HS-27A (cell line): ENCODE results near the gene SEC63.
"Not testable (repeated sequence)": the region's sequence is repeated elsewhere in the genome, so short reads cannot be mapped to it uniquely, and the experiment has no call there.

Experiments
- DNase-seq: peaks from one replicate; pipeline ENCODE4 v3.0.0-alpha.2; 2012; ENCODE audit warnings: low read depth, missing footprints

The SEC63 gene

DNA sequence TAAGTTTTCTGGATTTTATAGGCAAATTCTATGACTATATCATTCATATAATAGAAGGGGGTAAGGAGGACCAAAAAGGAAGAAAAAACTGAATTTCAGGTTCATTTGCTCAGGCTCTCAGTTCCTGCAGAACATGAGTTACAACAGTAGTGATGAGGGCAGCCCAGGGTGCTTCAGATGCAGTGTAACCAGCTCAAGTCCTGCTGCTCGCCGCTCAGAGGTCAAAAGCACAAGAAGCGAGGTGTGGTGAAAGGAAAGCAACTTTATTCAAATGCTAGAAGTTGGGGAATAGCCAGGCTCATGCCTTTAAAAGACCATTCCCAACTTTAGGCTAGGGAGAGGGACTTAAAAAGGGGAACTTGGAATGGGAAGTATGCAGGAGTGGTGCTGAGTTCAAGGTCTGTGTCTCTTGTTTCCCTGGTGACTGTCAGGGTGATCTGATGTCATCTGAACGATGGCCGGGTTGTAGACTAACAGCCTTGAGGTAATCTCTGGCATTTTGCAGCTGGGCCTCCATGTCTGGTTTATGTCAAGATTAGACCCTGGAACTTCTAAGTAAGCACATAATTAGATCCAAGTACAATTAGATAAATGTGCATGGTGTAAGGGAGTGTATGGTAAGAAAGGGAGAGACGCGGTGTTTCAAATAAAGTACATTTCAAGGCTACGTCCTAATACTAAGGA lies 14.5 kb upstream of the SEC63 start:
- DNase-seq: no peak

DNA sequence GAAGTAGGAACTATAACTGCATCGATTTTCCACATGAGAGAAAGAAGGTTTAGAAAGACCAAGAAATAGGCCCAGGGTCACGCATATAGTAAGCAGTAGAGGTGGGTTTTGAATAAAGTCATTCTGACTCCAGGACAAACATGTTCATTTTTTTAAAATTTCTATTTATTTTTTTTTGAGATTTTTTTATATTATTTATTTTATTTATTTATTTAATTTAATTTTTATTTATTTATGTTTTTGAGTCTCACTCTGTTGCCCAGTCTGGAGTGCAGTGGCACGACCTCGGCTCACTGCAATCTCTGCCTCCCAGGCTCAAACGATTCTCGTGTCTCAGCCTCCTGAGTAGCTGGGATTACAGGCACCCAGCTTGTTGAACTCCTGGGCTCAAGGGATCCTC lies 13.2 kb upstream of the SEC63 start:
- DNase-seq: no peak

DNA sequence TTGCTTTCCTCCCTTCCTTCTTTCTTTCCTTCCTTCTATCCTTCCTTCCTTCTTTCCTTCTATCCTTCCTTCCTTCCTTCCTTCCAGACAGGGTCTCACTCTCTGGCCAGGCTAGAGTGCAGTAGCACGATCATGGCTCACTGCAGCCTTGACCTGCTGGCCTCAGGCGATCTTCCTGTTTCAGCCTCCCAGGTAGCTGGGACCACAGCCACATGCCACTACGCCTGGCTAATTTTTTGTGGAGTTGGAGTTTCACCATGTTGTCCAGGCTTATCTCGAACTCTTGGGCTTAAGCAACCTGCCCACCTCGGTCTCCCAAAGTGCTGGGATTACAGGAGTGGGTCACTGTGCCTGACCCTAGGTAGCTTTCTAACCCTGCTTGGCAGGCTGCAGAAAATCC lies 12.2 kb upstream of the SEC63 start:
- no peak for DNase-seq

DNA sequence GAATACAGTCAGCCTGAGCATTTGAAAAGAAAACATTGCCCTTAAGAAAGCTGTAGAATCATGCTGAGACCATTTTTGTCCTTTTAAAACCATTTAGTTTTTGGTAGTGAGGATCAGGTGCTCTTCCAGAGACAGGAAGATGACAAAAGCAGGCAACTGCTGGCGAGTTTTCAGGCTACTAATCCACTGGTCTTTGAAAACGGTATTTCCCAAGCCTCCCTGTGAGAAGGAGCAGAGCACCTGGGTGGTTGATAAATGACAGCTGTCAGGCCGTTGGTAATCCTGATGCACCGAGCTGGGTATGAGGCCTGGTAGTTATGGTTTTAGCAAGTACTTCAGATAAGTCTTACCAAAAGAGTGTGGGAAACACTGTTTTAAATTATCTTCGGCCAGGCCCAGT lies 10.1 kb upstream of the SEC63 start:
- DNase-seq: no peak

DNA sequence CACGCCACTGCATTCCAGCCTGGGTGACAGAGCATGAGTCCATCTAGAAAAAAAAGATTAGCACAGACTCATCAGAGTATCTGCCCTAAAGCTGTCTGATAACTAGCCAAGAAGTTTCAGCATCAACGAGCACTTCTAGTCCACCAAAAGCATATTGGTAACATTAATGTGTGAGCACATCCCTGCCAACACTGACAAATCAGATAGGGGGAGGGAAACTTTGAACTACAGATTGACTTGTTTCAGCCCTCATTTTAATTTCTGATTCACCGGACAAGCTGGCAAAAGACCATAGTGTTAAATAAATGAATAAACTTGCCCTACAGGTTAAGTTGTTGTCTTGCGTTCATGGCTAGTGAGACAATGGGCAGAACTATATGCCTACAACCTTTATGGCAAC lies 7.7 kb upstream of the SEC63 start:
- no peak for DNase-seq

DNA sequence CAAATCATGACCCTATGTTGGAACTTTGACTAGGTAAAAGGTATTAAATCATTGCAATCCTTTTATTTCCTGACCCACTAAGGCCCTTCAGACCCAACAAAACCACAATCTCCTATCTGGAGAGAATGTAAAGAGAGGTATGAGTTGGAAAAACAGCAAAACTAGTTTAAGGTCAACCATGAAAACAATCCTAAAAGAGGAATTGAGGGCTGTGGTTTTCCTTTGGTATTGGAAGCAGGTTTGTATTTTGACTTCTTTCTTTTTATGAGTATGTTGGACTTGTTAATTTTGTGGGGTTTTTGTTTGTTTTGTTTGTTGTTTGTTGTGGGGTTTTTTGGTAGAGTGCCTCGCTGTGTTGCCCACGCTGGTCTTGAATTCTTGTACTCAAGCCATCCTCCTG lies 4.7 kb upstream of the SEC63 start:
- DNase-seq: no peak

DNA sequence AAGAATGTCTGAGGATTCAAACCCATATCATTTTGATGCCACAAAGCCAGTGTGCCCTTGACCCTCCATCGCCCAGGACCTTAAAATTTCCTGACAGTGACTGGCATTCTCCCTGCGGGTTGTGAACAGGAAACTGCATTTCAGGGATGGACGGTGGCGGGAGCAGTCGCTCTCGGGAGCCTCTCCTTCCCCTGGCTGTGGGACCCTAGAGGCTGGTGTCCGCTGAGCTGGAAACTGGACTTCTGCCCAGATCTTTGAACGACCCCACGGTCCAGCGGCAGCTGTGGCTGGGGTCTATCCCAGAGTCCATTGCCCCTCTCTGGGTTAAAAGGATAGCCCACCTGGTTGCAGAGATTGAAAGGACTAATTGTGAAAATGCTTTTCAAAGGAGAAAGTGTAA lies 1.4 kb upstream of the SEC63 start:
- no peak for DNase-seq

DNA sequence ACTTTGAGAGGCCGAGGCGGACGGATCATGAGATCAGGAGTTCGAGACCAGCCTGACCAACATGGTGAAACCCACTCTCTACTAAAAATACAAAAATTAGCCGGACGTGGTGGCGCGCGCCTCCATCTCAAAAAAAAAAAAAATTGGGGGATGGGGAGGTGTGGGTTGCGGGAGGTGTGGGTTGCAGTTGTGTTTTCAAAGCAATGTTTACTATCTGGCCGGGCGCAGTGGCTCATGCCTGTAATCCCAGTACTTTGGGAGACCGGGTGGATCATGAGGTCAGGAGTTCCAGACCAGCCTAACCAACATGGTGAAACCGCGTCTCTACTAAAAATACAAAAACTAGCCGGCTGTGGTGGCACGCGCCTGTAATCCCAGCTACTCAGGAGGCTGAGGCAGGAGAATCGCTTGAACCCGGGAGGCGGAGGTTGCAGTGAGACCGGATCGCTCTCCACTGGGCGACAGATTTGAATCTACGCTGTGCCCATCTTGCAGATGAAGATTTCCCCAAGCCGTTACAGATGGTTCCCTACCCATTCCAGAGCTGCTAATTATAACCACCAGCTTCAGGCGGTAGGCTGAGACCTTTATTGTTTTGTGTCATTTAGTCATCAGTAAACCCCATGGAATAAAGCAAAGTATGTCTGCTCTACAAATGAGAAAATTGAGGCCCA lies 818 bp upstream of the SEC63 start:
- DNase-seq: not testable (repeated sequence)

DNA sequence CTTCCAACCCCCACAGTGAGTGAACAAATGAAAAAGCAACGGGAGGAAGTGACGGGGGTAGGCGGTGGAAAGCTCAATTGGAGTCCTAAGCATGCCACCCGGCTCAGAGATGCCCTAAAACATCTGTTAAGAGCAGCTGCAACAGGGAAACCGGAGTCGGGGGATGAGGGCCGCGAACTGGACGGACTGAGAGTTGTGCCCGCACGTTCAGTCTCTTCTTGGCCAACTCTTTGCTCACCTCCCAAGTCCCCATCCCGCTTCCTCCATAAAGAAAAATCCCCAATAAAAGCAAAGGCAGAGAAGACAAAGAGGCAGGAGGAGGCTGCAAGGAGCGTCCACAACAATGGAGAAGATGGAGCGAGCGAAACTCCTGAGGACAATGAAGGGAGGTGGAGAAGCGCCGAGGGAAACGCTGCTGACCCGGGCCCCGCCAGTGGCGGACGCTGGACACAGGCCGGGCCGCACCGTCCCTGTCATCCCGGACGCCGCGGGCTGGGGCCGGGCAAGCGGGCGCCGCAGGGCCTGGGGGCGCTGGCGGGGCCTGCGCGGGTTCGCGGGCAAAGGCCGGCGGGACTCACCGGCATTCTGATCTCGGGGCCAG lies 600 bp downstream of the SEC63 start:
- peak; percentile 11 for DNase-seq

DNA sequence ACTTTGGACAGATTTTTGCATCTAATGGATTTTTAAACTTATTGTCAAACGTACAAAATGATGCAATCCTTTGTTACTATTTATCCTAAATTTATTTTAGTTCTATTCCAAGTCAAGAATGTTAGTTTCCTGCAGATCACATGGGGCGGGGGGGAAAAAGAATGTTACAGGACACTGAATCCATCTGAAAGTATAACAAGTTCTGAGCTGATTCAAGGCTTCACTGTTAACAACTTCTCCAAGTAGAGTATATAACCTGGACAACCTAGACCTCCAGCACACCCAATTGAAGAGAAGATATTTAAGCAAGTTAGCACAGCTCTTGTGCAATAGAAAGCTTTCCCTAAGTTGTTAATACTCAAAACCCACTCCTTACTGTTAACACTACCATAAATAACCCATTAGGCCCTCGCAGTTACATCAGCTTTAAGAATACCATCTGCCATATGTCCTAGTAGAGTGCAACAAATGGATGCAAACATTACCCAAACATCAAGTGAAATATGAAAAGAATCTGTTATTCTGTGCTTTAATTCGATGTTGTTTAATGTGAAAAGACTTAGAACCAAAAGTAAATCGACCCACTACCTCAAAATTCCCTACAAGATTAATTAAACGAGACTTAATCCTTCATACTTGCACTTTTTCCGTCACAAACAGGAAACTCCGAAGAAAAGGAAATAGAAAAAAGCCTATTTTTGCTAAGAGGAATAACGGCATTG lies 1.3 kb downstream of the SEC63 start:
- DNase-seq: no peak

DNA sequence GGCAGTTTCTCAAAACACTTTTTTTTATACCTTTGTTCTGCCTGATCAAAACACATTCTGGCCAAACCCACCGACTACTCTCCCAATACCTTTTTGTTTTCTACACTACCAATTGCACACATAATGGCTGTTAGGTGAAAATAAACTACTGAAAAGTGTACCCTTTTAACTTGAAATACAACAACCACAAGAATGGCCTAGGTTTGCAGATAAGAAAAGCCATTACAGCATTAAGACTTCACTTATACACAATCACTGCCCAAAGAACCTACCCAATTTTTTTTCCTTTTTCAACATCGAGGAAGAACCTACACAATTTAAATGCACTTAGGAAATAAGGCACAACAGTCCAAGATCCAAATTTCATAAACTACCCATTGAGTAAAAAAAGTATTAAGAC lies 1.8 kb downstream of the SEC63 start:
- DNase-seq: no peak

DNA sequence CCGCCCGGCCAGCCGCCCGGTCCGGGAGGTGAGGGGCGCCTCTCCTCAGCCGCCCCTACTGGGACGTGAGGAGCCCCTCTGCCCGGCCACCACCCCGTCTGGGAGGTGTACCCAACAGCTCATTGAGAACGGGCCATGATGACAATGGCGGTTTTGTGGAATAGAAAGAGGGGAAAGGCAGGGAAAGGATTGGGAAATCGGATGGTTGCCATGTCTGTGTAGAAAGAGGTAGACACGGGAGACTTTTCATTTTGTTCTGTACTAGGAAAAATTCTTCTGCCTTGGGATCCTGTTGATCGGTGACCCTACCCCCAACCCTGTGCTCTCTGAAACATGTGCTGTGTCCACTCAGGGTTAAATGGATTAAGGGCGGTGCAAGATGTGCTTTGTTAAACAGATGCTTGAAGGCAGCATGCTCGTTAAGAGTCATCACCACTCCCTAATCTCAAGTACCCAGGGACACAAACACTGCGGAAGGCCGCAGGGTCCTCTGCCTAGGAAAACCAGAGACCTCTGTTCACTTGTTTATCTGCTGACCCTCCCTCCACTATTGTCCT lies 4.1 kb downstream of the SEC63 start:
- DNase-seq: not testable (repeated sequence)

DNA sequence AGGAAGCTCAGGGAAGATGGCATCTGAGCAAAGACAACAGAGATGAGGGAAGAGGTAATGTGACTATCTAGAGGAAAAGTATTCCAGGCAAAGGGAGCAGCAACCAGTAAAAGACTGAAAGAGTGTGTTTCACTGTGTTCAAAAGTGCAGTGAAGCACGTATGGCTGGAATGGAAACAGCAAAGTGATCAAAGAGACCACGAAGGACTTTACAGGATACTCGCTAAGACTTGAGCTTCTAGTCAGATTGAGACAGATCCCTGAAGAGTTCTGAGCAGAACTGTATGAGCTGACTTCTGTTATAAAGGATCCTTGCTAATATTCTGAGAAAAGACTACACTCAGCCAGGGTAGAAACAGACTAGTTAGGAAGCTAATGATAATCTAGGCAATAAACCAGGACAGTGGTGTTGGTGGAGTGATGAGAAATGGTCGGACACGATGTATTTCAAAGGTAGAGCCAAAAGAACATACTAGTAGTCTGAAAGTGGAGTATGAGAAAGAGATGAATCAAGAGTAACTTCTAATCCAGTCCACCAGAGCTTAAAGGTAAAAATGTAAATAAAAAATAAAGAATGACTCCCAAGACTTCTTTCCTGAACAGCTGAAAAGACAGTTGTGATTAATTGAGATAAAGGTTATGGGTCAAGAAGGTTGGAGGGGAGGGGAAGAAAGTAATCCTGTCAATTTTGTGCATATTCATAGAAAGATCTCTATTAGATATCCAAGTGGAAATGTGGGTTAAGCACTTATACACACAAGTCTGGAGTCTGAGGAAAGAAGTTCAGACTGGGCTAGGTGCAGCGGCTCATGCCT lies 14.2 kb downstream of the SEC63 start:
- DNase-seq: no peak

DNA sequence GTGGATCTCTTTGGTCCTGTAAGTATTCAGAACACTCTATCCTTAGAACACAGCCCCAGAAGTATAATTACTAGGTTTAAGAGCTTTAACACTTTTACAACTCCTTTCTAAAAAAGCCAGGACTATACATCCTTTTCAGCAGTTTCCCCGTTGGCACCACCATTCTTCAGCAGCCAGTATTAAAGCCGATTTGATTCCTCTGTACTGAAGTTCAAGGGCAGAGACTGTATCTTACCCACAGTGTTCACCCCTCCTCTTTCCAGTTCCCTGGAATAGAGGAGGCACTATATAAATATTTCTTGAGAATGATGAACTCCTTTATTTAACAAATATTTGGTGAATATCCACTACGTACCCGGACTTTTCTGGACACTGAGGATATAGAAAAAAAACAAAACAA lies 15.9 kb downstream of the SEC63 start:
- DNase-seq: no peak

DNA sequence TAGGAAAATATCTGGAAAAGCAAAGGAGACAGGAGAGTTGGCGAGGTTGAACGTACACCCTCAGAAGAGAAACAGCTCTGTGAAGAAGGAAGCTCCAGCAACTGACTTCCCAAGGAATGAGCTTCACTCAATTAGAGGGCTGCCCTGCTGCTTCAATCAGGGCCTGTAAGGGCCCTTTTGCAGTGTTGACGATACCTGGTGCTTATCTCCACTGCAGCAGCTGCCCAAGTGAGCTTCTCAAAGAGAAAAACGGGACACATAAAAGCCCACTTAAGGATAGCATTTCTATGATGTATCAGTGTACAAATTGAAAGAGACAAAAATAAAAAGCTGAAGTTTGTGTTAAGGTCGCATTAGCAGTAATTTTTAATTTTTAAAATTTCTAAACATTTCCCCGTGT lies 16.4 kb downstream of the SEC63 start:
- no peak for DNase-seq

DNA sequence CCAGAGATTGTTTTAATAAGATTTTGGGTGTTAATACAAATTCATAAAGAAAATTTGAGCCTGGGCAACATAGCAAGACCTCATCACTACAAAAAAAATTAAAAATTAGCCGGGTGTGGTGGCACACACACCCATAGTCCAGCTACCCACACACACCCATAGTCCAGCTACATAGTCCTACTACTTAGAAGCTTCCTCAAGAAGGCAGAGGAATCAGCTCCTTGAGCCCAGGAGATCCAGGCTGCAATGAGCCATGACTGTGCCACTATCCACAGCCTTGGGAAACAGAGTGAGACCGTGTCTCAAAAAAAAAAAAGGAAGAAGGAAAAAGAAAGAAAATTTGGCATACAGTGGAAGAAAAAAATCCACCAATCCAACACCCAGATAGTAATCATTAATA lies 16.8 kb downstream of the SEC63 start:
- DNase-seq: no peak

DNA sequence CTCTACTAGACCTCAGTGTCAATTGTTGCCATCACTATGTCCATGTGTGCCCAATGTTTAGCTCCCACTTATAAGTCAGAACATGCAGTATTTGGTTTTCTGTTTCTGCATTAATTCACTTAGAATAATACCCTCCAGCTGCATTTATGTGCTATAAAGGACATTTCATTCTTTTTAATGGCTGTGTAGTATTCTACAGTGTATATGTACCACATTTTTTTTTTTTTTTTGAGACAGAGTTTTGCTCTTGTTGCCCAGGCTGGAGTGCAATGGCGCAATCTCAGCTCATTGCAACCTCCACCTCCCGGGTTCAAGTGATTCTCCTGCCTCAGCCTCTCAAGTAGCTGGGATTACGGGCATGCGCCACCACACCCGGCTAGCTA lies 21.1 kb downstream of the SEC63 start:
- not testable (repeated sequence) for DNase-seq

DNA sequence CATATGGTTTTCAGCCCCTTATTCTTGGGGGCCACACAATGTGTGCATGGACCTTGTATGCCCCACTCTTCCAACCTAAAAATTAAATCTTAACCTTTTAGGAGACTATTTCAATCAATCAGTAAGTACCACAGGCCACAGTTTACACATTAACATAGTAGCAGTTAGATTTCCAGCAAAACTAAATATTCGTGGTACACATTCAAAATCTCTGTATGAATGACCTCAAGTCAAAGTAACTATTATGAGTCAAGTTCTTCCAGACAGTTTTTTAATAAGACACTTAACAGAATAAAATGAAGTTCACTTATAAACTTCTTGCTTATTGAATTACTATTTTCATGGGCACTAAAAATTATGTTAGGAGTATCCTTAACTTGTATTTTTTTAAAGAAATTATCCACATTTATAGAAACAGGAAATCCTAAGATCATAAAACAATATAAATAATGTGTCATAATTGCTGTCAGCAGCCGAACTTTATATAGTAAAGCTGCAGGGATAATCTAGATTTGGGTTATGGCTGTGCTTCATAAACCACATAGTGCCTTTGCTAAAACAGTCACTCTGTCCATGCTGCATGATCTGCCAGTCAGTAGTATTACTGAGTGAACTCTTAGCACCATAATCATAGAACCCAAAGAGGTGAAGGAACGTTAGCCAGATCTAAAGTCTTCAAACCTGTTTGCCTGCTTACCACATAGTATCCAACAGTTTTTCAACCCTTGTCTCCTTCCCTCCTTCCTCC lies 21.7 kb downstream of the SEC63 start:
- DNase-seq: no peak

DNA sequence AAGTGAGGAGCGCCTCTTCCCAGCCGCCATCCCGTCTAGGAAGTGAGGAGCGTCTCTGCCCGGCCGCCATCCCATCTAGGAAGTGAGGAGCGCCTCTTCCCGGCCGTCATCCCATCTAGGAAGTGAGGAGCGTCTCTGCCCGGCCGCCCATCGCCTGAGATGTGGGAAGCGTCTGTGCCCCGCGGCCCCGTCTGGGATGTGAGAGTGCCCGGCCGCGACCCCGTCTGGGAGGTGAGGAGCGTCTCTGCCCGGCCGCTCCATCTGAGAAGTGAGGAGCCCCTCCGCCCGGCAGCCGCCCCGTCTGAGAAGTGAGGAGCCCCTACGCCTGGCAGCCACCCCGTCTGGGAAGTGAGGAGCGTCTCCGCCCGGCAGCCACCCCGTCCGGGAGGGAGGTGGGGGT lies 23.8 kb downstream of the SEC63 start:
- DNase-seq: not testable (repeated sequence)

DNA sequence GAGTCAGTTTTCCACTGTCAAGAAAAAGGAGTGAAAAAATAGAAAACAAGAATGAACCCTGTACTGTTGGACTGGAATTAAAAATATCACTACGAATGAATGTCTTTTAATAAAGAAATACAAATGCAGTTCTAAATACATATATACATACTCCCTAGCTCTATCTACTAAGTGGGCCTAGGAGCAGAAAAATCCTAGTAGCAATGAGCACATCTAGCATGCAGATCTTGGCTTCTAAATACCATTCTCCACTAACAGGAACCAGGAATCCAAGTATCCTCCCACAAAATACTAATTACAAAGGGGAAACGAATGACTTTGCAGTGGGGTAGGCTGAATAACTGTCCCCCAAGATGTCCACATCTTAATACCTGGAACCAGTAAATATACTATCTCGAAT lies 25.4 kb downstream of the SEC63 start:
- no peak for DNase-seq

DNA sequence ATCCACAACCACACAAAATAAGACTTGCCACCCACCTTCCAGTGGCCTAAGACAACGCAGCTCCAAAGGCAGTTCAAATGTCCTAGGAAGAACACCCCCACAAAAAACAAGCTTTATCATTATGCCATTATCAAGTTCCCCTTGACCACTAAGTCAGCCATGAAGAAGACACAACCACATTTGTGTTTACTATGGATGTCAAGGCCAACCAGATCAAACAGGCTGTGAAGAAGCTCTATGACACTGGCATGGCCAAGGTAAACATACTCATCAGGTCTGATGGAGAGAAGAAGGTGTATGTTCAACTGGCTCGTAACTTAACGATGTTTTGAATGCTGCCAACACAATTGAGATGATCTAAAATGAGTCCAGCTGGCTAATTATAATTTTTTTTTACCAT lies 26.1 kb downstream of the SEC63 start:
- DNase-seq: no peak
